Measurements from ENCODE around the gene DMKN.
A peak's percentile ranks its signal among the peaks of the same experiment; 100 is the strongest.

The DMKN gene

GRCh38 chr19:35458731-35459391, 54.6 kb downstream of the DMKN start:
- peak; percentile 57 for DNase-seq

DNA sequence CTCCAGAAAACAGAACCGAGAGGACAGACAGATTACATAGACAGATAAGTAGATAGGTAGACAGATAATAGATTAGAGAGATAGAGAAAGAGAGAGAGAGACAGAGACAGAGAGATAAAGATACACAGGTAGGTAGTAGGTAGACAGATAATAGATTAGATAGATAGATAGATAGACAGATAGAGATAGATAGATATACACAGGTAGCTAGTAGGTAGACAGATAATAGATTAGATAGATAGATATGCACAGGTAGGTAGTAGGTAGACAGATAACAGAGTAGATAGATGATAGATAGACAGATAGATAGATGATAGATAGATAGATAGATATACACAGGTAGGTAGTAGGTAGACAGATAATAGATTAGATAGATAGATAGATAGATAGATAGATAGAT, 55.3 kb downstream of the DMKN start:
- DNase-seq, result no peak

GRCh38 chr19:35457173-35457572, 56.3 kb downstream of the DMKN start:
- no peak for DNase-seq

- no peak for DNase-seq
These were observed 57.7 kb downstream of the DMKN start for GRCh38 chr19:35455616-35456201.

GRCh38 chr19:35454663-35455062, 58.8 kb downstream of the DMKN start:
- DNase-seq, result no peak

- no peak for DNase-seq
These were observed 61.9 kb downstream of the DMKN start for GRCh38 chr19:35451338-35452096.

GRCh38 chr19:35449359-35450043, 63.9 kb downstream of the DMKN start:
- peak; percentile 89 for DNase-seq

DNA sequence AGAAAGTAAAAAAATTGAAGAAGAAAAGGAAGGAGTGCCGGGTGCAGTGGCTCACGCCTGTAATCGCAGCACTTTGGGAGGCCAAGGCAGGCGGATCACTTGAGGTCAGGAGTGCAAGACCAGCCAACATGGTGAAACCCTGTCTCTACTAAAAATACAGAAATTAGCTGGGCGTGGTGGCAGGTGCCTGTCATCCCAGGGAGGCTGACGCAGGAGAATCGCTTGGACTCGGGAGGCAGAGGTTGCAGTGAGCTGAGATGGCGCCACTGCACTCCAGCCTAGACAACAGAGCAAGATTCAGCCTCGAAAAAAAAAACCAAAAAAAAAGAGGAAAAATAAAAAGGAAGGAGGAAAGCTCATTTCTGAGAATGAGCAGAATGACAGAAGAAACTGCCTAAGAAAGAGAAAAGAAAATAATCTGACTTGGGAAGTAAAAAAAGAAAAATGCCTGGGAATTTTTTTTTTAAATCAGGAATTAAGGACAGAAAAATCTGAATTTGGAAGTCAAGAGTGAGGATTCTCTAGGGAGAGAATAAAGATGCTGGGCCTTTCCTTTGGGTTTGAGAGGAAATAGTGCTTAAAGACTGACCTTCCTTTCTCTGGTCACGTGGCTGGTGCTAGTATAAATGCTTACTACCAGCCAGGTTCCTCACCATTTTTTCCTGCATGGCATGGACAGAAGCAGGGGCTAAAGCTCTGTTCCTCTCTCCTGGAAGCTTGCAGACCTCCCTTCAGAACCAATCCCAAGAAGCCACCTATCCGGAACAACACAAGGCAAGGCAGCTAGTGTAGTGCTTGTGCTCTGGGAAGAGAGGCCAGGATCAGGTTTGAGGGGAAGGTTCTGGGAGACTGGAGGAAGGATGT, 65.6 kb downstream of the DMKN start, which contains the start of gene FFAR2:
TSS of gene FFAR2 (plus strand) at position 652 of the 864 bp plus-strand sequence. CDS start 1,458 bp downstream, outside the sequence.
- DNase-seq, result no peak
